Measurements from ENCODE around the gene MAP7.

The MAP7 gene

DNA sequence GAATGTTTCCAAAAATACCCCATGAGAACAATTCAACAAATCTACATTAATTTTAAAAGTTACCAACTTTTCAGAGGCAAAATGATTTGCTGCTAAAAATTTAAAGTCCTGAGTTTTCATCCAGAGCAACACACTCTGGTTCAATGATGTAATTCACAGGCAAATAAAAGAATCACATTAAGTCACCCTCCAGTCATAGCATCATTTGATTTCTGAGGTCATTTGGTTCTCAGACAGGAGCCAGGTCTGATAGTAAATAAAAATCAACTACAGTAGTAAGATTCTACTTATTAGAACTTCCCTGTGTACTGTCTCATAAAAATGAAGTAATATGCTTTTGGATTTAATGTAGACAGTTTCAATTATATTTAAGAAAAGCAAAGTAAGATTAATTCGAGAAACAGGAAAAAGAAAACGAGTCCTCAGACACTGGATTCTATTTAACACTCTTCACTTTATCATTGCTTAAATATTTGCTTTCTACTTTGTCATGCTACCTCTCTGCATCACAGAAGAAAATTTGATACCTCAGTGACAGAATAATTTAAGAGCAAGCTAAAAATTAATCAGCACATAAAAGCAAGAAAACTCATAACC, 25.8 kb downstream of the MAP7 start:
- Histone ChIP-seq H3K27ac (ENCODE audit: low read length) (no peak overlapping the region), H3K9me3 (ENCODE audit: insufficient read depth, low read length) (no peaks in the 10 kb centered on the region), H3K9ac (ENCODE audit: low read length) (no peak overlapping the region), H3K4me3 (ENCODE audit: low read length) (no peak overlapping the region), H4K20me1 (ENCODE audit: insufficient read depth, low read length) (no peaks in the 10 kb centered on the region), H3K27me3 (ENCODE audit: low read depth, low read length) (no peaks in the 10 kb centered on the region), H3K36me3 (replicated peaks; ENCODE audit: low read depth, low read length) (no peaks in the 10 kb centered on the region), H2AFZ (ENCODE audit: low read depth, low read length) (no peak overlapping the region), H3K4me1 (ENCODE audit: low read length) (0 out of 2 replicates have a peak, but pooled peaks cover 4% of the 10 kb centered on the region), H3K4me2 (ENCODE audit: low read length) (no peak overlapping the region), H3K79me2 (ENCODE audit: low read length) (no peaks in the 10 kb centered on the region)
- TF ChIP-seq EZH2phosphoT487 (IDR thresholded peaks at IDR 0.05; ENCODE audit: low read depth), result no peak
- TF ChIP-seq, protein P1, sequence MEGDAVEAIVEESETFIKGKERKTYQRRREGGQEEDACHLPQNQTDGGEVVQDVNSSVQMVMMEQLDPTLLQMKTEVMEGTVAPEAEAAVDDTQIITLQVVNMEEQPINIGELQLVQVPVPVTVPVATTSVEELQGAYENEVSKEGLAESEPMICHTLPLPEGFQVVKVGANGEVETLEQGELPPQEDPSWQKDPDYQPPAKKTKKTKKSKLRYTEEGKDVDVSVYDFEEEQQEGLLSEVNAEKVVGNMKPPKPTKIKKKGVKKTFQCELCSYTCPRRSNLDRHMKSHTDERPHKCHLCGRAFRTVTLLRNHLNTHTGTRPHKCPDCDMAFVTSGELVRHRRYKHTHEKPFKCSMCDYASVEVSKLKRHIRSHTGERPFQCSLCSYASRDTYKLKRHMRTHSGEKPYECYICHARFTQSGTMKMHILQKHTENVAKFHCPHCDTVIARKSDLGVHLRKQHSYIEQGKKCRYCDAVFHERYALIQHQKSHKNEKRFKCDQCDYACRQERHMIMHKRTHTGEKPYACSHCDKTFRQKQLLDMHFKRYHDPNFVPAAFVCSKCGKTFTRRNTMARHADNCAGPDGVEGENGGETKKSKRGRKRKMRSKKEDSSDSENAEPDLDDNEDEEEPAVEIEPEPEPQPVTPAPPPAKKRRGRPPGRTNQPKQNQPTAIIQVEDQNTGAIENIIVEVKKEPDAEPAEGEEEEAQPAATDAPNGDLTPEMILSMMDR (IDR thresholded peaks at IDR 0.05; ENCODE audit: low read depth, low read length), result no peak

GRCh38 chr6:136523196-136523595, 27.0 kb downstream of the MAP7 start:
- 0 out of 2 replicates have a peak, but pooled peaks cover 4% of the 10 kb centered on the region for H3K4me1 ChIP-seq (ENCODE audit: low read length)
- H2AFZ ChIP-seq (ENCODE audit: low read depth, low read length), result no peak overlapping the region
- no peaks in the 10 kb centered on the region for H4K20me1 ChIP-seq (ENCODE audit: insufficient read depth, low read length)
- H3K79me2 ChIP-seq (ENCODE audit: low read length), result no peaks in the 10 kb centered on the region
- no peaks in the 10 kb centered on the region for H3K9me3 ChIP-seq (ENCODE audit: insufficient read depth, low read length)
- H3K9ac ChIP-seq (ENCODE audit: low read length), result no peak overlapping the region
- H3K27me3 ChIP-seq (ENCODE audit: low read depth, low read length), result no peaks in the 10 kb centered on the region
- H3K4me2 ChIP-seq (ENCODE audit: low read length), result no peak overlapping the region
- TF ChIP-seq, protein P1 (IDR thresholded peaks at IDR 0.05; ENCODE audit: low read depth, low read length), result no peak
- no peak for TF ChIP-seq EZH2phosphoT487 (IDR thresholded peaks at IDR 0.05; ENCODE audit: low read depth)
- H3K27ac ChIP-seq (ENCODE audit: low read length), result no peak overlapping the region
- no peak overlapping the region for H3K4me3 ChIP-seq (ENCODE audit: low read length)
- H3K36me3 ChIP-seq (replicated peaks; ENCODE audit: low read depth, low read length), result no peaks in the 10 kb centered on the region

DNA sequence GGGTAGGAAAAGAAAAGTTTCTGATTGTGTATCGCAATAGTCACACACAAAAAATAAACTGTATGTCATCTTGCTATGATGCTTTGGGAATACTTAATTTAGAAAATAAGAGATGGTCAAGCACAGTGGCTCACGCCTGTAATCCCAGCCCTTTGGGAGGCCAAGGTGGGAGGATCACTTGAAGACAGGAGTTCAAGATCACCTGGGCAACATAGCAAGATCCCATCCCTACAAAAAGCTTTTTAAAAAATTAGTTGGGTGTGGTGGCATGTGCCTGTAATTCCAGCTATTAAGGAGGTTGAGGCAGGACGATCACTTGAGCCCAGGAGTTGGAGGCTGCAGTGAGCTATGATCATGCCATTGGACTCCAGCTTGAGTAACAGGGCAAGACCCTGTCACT, 27.6 kb downstream of the MAP7 start:
- Histone ChIP-seq H2AFZ (ENCODE audit: low read depth, low read length) (no peak overlapping the region), H4K20me1 (ENCODE audit: insufficient read depth, low read length) (no peaks in the 10 kb centered on the region), H3K27me3 (ENCODE audit: low read depth, low read length) (no peaks in the 10 kb centered on the region), H3K27ac (ENCODE audit: low read length) (no peak overlapping the region), H3K4me3 (ENCODE audit: low read length) (no peak overlapping the region), H3K9me3 (ENCODE audit: insufficient read depth, low read length) (no peaks in the 10 kb centered on the region), H3K79me2 (ENCODE audit: low read length) (no peaks in the 10 kb centered on the region), H3K36me3 (replicated peaks; ENCODE audit: low read depth, low read length) (no peaks in the 10 kb centered on the region), H3K4me1 (ENCODE audit: low read length) (0 out of 2 replicates have a peak, but pooled peaks cover 4% of the 10 kb centered on the region), H3K4me2 (ENCODE audit: low read length) (no peak overlapping the region), H3K9ac (ENCODE audit: low read length) (no peak overlapping the region)
- TF ChIP-seq, protein P1 (IDR thresholded peaks at IDR 0.05; ENCODE audit: low read depth, low read length), result no peak
- no peak for TF ChIP-seq EZH2phosphoT487 (IDR thresholded peaks at IDR 0.05; ENCODE audit: low read depth)

- no peak for TF ChIP-seq EZH2phosphoT487 (IDR thresholded peaks at IDR 0.05; ENCODE audit: low read depth)
- TF ChIP-seq, protein P1 (IDR thresholded peaks at IDR 0.05; ENCODE audit: low read depth, low read length), result no peak
- H3K4me2 ChIP-seq (ENCODE audit: low read length), result no peak overlapping the region
- H4K20me1 ChIP-seq (ENCODE audit: insufficient read depth, low read length), result no peaks in the 10 kb centered on the region
- H3K4me3 ChIP-seq (ENCODE audit: low read length), result no peak overlapping the region
- H3K36me3 ChIP-seq (replicated peaks; ENCODE audit: low read depth, low read length), result no peaks in the 10 kb centered on the region
- H3K9me3 ChIP-seq (ENCODE audit: insufficient read depth, low read length), result no peaks in the 10 kb centered on the region
- no peaks in the 10 kb centered on the region for H3K79me2 ChIP-seq (ENCODE audit: low read length)
- no peak overlapping the region for H3K9ac ChIP-seq (ENCODE audit: low read length)
- H3K27me3 ChIP-seq (ENCODE audit: low read depth, low read length), result no peaks in the 10 kb centered on the region
- 0 out of 2 replicates have a peak, but pooled peaks cover 4% of the 10 kb centered on the region for H3K4me1 ChIP-seq (ENCODE audit: low read length)
- no peak overlapping the region for H2AFZ ChIP-seq (ENCODE audit: low read depth, low read length)
- H3K27ac ChIP-seq (ENCODE audit: low read length), result no peak overlapping the region
Measured at GRCh38 chr6:136521911-136522310, 28.3 kb downstream of the MAP7 start.

Data from OCI-LY3 (cell line).